Right lung (tissue), 5 donors: ENCODE measurements around the gene UQCRC1. TPM values are rescaled to one million over a fixed set of nuclear protein-coding genes. Genes with fewer than 3 reads are reported as not detected.

ENCODE experiments used
- DNase-seq, 2 donors: peaks; one replicate each; pipeline ENCODE4 v3.0.0-alpha.2; 2013
- polyA plus RNA-seq, 5 donors: library from polyadenylated mRNA; unstranded; fragments of 120-200 nt; gene quantifications; one replicate each; pipeline versions ENCODE4 v1.2.1 to v1.2.3, GENCODE V29; 2013; ENCODE audit warnings: inconsistent platforms in 1 of 5, low replicate concordance in 1 of 5; ENCODE audit not compliant: insufficient read length in 5 of 5, insufficient read depth in 1 of 5

The UQCRC1 gene
- polyA plus RNA-seq, 5 donors: 141 to 169 (median 147) TPM

GRCh38 chr3:48600711-48601621, 8.5 kb downstream of the UQCRC1 start:
- DNase-seq: no peak

DNA sequence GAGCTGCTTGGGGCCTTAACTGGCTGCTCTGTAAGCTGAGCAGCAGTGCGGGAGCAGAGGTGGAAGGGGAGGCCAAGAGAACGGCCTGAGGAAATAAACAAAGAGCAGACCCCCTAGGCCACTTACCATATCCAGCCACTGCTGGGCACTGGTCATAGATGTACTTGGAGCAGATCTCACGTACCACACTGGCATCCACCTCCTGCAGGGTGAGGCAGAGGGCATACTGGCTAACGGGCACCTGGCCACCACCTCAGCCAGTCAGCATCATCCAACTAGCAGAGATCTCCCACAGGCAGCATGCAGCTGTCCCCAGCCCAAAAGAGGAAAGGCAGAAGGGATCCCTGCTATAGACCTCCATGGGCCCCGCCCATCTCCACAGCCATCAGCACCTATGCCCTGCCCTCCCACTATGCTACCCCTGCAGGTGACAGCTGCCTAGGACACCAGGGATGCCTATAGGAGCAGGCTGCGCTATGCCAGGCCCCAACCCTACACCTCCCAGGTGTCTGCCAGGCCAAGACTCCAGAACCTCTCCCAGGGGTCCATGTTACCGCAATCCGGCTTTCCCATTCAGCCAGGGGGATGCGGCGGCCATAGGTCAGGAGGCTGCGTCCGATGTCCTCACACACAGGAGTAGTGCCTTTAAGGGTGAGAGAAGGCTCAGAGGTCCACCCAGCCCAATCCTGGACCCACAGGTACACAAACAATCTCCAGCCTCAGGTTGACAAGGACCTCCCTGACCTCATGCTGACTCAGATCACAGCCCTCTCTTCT, 9.7 kb downstream of the UQCRC1 start:
- no peak for DNase-seq

DNA sequence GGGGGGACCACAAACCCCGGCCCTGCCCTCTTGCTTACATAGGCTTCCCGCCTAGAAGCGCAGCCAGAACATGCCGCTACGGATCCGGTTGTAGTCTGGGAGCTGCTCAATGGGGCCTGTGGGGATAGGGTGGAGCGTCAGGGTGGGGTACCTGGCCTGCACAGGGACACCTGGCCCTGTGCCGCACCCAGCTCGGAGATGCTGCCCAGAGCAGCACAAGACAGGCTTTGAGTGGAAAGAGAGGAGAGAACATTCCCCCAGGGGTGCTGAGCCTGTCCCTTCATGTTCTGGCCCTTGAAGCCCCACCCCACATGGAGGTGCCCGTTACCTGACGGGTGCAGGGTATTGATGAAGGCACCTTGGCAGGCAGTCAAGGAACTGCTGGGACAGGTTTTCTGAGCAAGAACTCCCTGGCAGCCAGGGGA, 10.4 kb downstream of the UQCRC1 start:
- no peak for DNase-seq

- DNase-seq: peak; percentile 68 to 73
These were observed 10.9 kb downstream of the UQCRC1 start for GRCh38 chr3:48598323-48599076.

DNA sequence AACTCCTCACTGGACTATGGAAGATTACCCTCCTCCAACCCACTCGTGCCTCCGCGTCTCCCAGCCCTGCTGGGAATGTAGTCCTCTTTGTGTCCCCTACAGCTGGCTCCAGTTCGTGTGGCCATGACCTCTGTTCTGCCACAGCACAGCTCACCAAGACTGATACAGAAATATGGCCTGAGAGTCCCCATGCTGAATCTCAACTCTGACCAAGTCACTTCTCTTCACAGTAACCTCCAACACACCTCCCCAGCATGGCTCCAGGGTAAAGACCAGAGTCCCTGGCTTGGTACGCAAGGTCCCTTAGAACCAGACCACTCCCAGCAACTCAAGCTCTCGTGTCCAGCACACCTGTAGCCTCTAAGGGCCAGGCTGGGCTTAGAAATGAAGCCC, 12.0 kb downstream of the UQCRC1 start:
- no peak for DNase-seq

- DNase-seq: no peak
These were observed 12.6 kb downstream of the UQCRC1 start for GRCh38 chr3:48596676-48597407.

DNA sequence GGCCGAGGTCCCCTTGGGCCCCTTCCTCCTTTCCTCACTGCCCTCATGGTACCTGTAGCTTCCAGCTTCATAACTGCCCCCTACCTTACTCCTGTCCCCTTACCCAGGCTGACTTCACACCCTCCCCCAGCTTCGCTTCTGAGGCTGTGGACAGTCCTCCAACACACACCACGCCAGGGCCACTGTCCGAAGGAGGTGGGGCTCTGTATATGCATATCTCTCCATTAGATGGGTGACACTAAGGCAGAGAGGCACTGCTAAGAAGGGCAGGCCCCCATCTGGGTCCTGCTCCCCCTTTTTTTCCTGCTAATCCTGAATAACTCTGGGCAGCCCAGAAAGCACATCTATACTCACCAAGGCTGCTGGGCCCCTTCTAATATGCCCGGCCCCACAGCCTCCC, 13.3 kb downstream of the UQCRC1 start:
- DNase-seq: no peak

DNA sequence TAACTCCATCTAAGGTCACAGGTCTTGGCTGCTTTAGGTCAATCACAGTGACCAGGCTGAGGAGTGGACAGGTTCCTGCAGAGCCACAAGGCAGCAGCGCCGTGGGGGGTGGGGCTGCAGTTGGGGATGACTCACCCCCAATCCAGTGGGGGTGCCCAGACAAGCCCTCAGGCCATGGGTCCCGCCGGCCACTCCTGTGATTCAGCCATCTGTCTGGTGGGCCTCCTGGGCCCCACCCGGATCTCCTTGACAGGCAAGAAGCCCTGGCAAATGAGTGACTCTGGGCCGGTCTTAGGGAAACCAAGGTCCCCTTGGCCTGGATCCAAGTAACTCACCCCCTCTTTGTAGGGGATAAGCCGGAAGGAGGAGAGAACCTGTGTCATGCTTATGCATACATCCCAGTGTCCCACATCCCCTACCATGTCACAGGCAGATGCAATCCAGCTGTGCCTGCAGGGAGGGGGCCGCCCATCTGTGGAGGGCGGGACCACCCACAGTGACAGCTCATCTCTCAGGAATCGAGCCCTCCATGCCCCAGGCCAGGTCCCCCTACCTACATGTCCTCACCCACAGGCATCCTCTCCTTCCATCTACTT, 13.8 kb downstream of the UQCRC1 start:
- DNase-seq: no peak

DNA sequence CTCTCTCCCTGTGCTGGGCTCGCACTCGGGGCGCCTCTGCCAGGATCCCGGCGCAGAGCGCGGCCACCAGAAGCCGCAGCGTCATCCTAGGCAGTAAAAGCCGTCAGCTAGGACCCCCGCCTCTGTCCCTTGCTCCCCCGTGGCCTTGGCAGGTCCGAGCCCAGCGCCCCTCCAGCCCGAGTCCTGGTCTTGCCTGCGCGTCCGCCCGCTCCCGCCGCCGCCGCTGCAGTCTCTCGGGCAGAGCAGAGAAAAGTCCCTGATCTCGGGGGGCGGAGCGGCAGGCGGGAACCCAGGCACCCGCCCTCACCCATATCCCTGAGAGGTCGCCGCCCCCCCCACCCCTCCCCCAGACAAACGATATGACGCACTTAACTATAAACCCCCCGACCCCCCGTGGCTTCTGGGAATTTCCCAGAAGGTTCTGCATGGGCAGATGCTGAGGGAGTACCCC, 14.3 kb downstream of the UQCRC1 start, which contains the start of gene COL7A1:
Gene COL7A1, minus strand, starts transcription at position 255 of the 451 bp plus-strand sequence. Its CDS starts 170 bp downstream, at position 85.
- no peak for DNase-seq

DNA sequence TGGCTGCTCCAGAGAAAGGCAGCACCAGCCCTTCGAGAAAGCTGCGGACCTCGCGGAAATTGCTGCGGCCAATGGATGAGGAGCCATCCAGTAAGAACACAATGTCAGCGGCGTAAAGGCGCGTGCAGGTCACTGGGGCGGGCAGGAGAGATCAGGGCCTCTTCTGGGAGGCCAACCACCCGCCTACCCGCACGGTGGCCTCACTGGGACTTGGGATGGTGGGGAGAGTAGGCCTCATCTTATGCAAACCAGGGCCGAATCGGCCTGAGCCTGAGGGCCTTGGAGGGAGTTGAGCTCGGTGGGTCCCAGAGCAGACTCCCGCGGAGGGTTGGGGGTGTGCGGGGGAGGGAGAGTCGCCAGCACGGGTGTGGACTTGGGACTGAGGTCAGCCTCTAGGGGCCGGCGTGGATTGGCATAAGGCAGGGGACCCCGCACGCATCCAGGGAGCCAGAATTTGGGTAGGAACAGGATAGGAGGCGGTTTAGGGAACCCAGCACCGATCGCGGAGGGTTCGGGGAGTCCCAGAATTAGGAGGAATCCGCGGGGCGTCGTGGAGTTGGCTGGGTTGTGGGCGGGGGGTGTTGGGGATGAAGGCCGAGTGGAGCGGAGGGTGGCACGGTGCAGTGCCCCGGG, 14.9 kb downstream of the UQCRC1 start:
- DNase-seq: no peak

DNA sequence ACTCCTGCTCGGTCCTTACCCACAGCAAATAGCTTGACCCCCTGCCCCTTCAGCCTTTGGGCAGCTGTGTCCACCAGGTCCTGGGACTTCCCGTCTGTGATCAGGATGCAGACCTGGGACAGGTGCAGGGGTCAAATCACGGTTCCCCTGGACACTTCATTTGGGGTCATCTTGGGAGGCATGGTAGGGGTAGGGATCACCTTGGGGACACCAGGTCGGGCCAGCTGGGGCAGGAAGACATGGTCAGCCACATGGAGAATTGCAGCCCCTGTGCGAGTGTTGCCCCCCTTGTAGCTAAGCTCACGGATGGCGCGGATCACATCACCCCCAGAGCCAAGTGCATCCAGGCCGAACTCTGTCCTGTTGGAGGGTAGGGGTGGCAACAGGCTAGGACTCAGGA, 16.1 kb downstream of the UQCRC1 start:
- DNase-seq: no peak

- DNase-seq: no peak
These were observed 16.8 kb downstream of the UQCRC1 start for GRCh38 chr3:48592519-48593087.

GRCh38 chr3:48591886-48592518, 17.4 kb downstream of the UQCRC1 start:
- no peak for DNase-seq

- DNase-seq: no peak
These were observed 18.0 kb downstream of the UQCRC1 start for GRCh38 chr3:48591436-48591835.

DNA sequence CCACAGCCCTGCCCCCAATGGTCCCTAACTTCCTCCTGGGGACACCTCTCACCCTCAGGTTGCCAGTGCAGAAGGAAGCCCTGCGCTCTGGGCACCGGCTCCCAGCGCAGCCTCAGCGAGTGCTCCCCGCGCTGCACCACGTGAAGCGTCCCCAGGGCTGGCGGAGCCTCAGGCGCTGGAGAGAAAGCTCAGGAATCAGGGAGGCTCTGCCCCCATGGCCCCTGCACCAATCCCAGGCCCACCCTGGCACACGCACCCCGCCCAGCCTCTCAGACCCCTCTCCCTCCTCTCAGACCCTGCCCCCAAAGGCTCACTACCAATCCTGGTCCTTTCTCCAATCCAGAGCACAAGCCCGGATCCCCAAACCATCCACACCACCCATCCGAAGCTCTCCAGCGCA, 21.2 kb downstream of the UQCRC1 start:
- DNase-seq: no peak

GRCh38 chr3:48587686-48588085, 21.8 kb downstream of the UQCRC1 start:
- no peak for DNase-seq

- DNase-seq: no peak
These were observed 24.0 kb downstream of the UQCRC1 start for GRCh38 chr3:48585411-48585810.

DNA sequence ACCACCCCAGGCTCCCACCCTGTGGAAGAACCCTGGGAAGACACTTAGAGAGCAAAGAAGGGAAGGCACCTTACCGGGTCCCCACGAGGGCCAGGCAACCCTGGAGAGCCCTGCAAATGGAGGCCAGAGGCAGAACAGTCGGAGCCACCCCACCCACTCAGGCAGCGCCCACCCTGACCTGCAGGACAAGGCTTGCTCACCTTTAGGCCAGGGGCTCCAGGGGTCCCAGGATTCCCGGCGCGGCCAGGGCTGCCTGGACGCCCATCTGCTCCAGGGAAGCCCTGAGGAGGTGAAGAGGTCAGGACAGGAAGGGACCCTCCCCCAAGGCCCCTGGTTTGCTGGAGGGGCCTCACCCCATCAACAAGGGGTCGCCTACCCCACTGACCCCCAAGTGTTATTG, 24.6 kb downstream of the UQCRC1 start:
- no peak for DNase-seq
